ENCODE results near the gene ZFPM1.
A peak's percentile ranks its signal among the peaks of the same experiment; 100 is the strongest.

Gene ZFPM1

GRCh38 chr16:88531346-88531745, 78.3 kb downstream of the ZFPM1 start:
- TF ChIP-seq CTCF (IDR thresholded peaks at IDR 0.05; ENCODE audit: extremely low read depth, missing control alignments): no peak
- no peak for DNase-seq (ENCODE audit: low spot score)

GRCh38 chr16:88531931-88532433, 78.9 kb downstream of the ZFPM1 start:
- no peak for TF ChIP-seq CTCF (IDR thresholded peaks at IDR 0.05; ENCODE audit: extremely low read depth, missing control alignments)
- DNase-seq (ENCODE audit: low spot score): no peak

GRCh38 chr16:88532434-88533241, 79.6 kb downstream of the ZFPM1 start:
- no peak for TF ChIP-seq CTCF (IDR thresholded peaks at IDR 0.05; ENCODE audit: extremely low read depth, missing control alignments)
- no peak for DNase-seq (ENCODE audit: low spot score)

- no peak for TF ChIP-seq CTCF (IDR thresholded peaks at IDR 0.05; ENCODE audit: extremely low read depth, missing control alignments)
These were observed 80.4 kb downstream of the ZFPM1 start for GRCh38 chr16:88533381-88533917.

GRCh38 chr16:88533932-88534637, 81.0 kb downstream of the ZFPM1 start:
- no peak for TF ChIP-seq CTCF (IDR thresholded peaks at IDR 0.05; ENCODE audit: extremely low read depth, missing control alignments)
- DNase-seq (ENCODE audit: low spot score): peak; percentile 99

More at GRCh38 chr16:88533381-88533917, 80.4 kb downstream of the ZFPM1 start:
- no peak for DNase-seq (ENCODE audit: low spot score)

- no peak for TF ChIP-seq CTCF (IDR thresholded peaks at IDR 0.05; ENCODE audit: extremely low read depth, missing control alignments)
- peak; percentile 82 for DNase-seq (ENCODE audit: low spot score)
These were observed 81.6 kb downstream of the ZFPM1 start for GRCh38 chr16:88534638-88535190.
